GM12878 (cell line): ENCODE measurements around the gene MAPRE3. TPM values are rescaled to one million over a fixed set of nuclear protein-coding genes. Genes with fewer than 3 reads are reported as not detected.

ENCODE experiments used
- ATAC-seq: fragments of 200-7000 bp; cut with Tn5 transposase; 3 replicates; pipeline ENCODE4 v1.9.1; 2020; ENCODE audit warnings: mild to moderate bottlenecking, moderate library complexity
- BruUV-seq: library from RNA; stranded (reverse); fragments of 400-500 nt; replicated peaks from 2 replicates; lab custom pipeline; 2021; lab: Mats Ljungman, UMichigan
- CTCF ChIA-PET: fragments of 300-600 bp; sonication (Branson Sonifier 250); formaldehyde crosslinking; extraction: SDS; loops from one replicate; lab custom pipeline; 2021; ENCODE audit warnings: inconsistent platforms; lab: Yijun Ruan, JAX
- POLR2A ChIA-PET: fragments of 350-600 bp; formaldehyde crosslinking; extraction: SDS; loops from one replicate; lab custom pipeline; 2021; ENCODE audit warnings: inconsistent platforms; lab: Charles Lee
- RAD21 ChIA-PET: fragments of 300-600 bp; sonication (Branson Sonifier 250); formaldehyde crosslinking; loops from one replicate; lab custom pipeline; 2023; ENCODE audit warnings: antibody characterized with exemption; ENCODE audit not compliant: unreplicated experiment; lab: Charles Lee
- SMC1A ChIA-PET: fragments of 300-600 bp; sonication (Branson Sonifier 250); formaldehyde crosslinking; loops from one replicate; lab custom pipeline; 2023; ENCODE audit not compliant: unreplicated experiment, uncharacterized antibody; lab: Charles Lee
- DNase-seq: peaks from one replicate; pipeline ENCODE4 v3.0.0-alpha.2; 2011; ENCODE audit warnings: low read depth, low spot score
- FAIRE-seq: peaks from 3 replicates; lab custom pipeline; 2011; peaks lifted over from hg19 to GRCh38; lab: Jason Lieb, UNC
- H2AFZ ChIP-seq: 2 replicates; pipeline ENCODE4 v1.6.0; 2011; ENCODE audit warnings: low read depth, low read length, control low read depth; ENCODE audit not compliant: control insufficient read depth
- H3K27ac ChIP-seq: 2 replicates; pipeline ENCODE4 v1.5.1; 2011; ENCODE audit warnings: control low read depth; ENCODE audit not compliant: control insufficient read depth, insufficient read depth
- H3K27me3 ChIP-seq, 2 experiments: replicated peaks in 1 of 2; 2 replicates each; pipeline versions ENCODE4 v1.6.0 to v1.6.1; 2011; ENCODE audit warnings: low read length in 1 of 2; ENCODE audit not compliant: control insufficient read depth in 2 of 2, insufficient read depth in 2 of 2
- H3K36me3 ChIP-seq, 2 experiments: 2 replicates each; pipeline ENCODE4 v1.5.1; 2011; ENCODE audit warnings: low read length in 1 of 2; ENCODE audit not compliant: control insufficient read depth in 2 of 2, insufficient read depth in 2 of 2
- H3K4me1 ChIP-seq: 2 replicates; pipeline ENCODE4 v1.6.1; 2011; ENCODE audit warnings: mild to moderate bottlenecking, low read length, moderate library complexity, mixed read lengths; ENCODE audit not compliant: control insufficient read depth, insufficient read depth
- H3K4me2 ChIP-seq: 2 replicates; pipeline ENCODE4 v1.6.0; 2011; ENCODE audit warnings: control low read depth; ENCODE audit not compliant: control insufficient read depth, insufficient read depth
- H3K4me3 ChIP-seq: fragments of 200-600 bp; sonication (generic); 2 replicates; pipeline ENCODE4 v1.5.1; 2016
- H3K79me2 ChIP-seq: 2 replicates; pipeline ENCODE4 v1.6.0; 2011; ENCODE audit warnings: low read length; ENCODE audit not compliant: control insufficient read depth, insufficient read depth
- H3K9ac ChIP-seq: 2 replicates; pipeline ENCODE4 v1.8.0; 2011; ENCODE audit warnings: low read length, control low read depth, mixed read lengths; ENCODE audit not compliant: control insufficient read depth, insufficient read depth
- H3K9me3 ChIP-seq: replicated peaks from 3 replicates; pipeline ENCODE4 v1.5.1; 2011; ENCODE audit warnings: mild to moderate bottlenecking, low read length; ENCODE audit not compliant: control insufficient read depth, insufficient read depth
- H4K20me1 ChIP-seq: 2 replicates; pipeline ENCODE4 v1.6.0; 2011; ENCODE audit not compliant: control insufficient read depth, insufficient read depth
- EED ChIP-seq: sonication (generic); IDR thresholded peaks from 2 replicates; pipeline ENCODE4 v1.6.1; 2016; ENCODE audit warnings: antibody characterized with exemption, low read depth
- PRDM15 ChIP-seq: fragments of 450-650 bp; formaldehyde crosslinking; IDR thresholded peaks from 2 replicates; pipeline ENCODE4 v1.4.0; 2020; ENCODE audit warnings: mild to moderate bottlenecking, moderate library complexity
- RUNX3 ChIP-seq: IDR thresholded peaks from 2 replicates; pipeline ENCODE4 v1.6.1; 2012; ENCODE audit warnings: low read length, inconsistent platforms
- SMAD1 ChIP-seq: fragments of 450-650 bp; IDR thresholded peaks from 2 replicates; pipeline ENCODE4 v1.6.1; 2018; ENCODE audit warnings: mild to moderate bottlenecking, low read depth; ENCODE audit not compliant: partially characterized antibody
- SPI1 ChIP-seq: IDR thresholded peaks from 2 replicates; pipeline ENCODE4 v1.6.1; 2011; ENCODE audit warnings: low read depth, mild to moderate bottlenecking, low read length, moderate library complexity, borderline replicate concordance; ENCODE audit not compliant: insufficient read depth
- TCF12 ChIP-seq: IDR thresholded peaks from 2 replicates; pipeline ENCODE4 v1.6.1; 2011; ENCODE audit warnings: low read depth, mild to moderate bottlenecking, low read length
- TCF3 ChIP-seq: IDR thresholded peaks from 2 replicates; pipeline ENCODE4 v1.6.1; 2012; ENCODE audit warnings: low read depth, mild to moderate bottlenecking, low read length, borderline replicate concordance; ENCODE audit not compliant: insufficient read depth
- WGBS: methylation state at CpG from one replicate; pipeline ENCODE4 v1.1.6; 2016; ENCODE audit warnings: low lambda C conversion rate; ENCODE audit not compliant: insufficient replicate concordance, insufficient coverage; ENCODE audit errors: missing lambda C conversion rate; 5-methylcytosine and 5-hydroxymethylcytosine counted together
- in situ Hi-C: fragments of 300-500 bp; cut with MboI; formaldehyde crosslinking; loops from 9 replicates; pipeline ENCODE4 v1.14.3; 2018; ENCODE audit warnings: mixed read lengths
- intact Hi-C: fragments of 100-400 bp; cut with micrococcal nuclease; formaldehyde crosslinking; loops from one replicate; pipeline ENCODE4 v1.14.2; 2022; ENCODE audit not compliant: unreplicated experiment
- polyA plus RNA-seq, 11 experiments: library from polyadenylated mRNA; depleted of rRNA in 4 of 11; unstranded in 6 of 11; stranded (reverse) in 5 of 11; fragments of >200 nt; fragmentation: Nextera tagmentation in 4 of 11; fragmentation: Illumina TruSeq in 1 of 11; extraction: Ambion mirVana in 4 of 11; extraction: Trizol in 1 of 11; gene quantifications; 1 replicate in 1 of 11; 2 replicates in 10 of 11; pipeline versions ENCODE4 v1.2.1 to v1.2.3, GENCODE V29; 2011 to 2016; ENCODE audit warnings: inconsistent platforms in 2 of 11, missing spikeins in 2 of 11, low read depth in 1 of 11
- total RNA-seq, 4 experiments: library from RNA; depleted of rRNA in 3 of 4; stranded (reverse); fragments of >200 nt in 3 of 4; fragmentation: Illumina TruSeq in 1 of 4; extraction: Trizol in 1 of 4; gene quantifications; 2 replicates each; pipeline versions ENCODE4 v1.2.1 to v1.2.3, GENCODE V29; 2013 to 2021
- TF ChIP-seq, protein P1 (sequence below): fragments of 450-650 bp; IDR thresholded peaks from 2 replicates; pipeline ENCODE4 v1.6.1; 2017; ENCODE audit warnings: antibody characterized with exemption, mild to moderate bottlenecking, moderate library complexity
- TF ChIP-seq, protein P2 (sequence below): fragments of 450-650 bp; IDR thresholded peaks from 2 replicates; pipeline ENCODE4 v1.6.1; 2017; ENCODE audit warnings: low read depth, mild to moderate bottlenecking, moderate library complexity
- TF ChIP-seq, protein P3 (sequence below): fragments of 450-650 bp; IDR thresholded peaks from 2 replicates; pipeline ENCODE4 v1.6.1; 2016; ENCODE audit warnings: mild to moderate bottlenecking

The MAPRE3 gene
- total and polyA plus RNA-seq, 10 of the 15 experiments (the other 5 are each of a cell fraction or from before 2014, with no cell fraction given): 0.03 to 1.3 (median 0.73) TPM; not detected in 1

- Histone ChIP-seq H3K4me1 (peaks cover 41% of the 10 kb centered on the region), H3K9me3 (no peaks in the 10 kb centered on the region), H3K27ac (peak overlapping the region; percentile 74), H3K79me2 (peaks cover 16% of the 10 kb centered on the region), H4K20me1 (no peaks in the 10 kb centered on the region), H3K27me3 (no peaks in the 10 kb centered on the region), H3K4me2 (peak overlapping the region; percentile 61), H3K4me3 (peak overlapping the region; percentile 31), H2AFZ (peak overlapping the region; percentile 49), H3K9ac (no peak overlapping the region), H3K36me3 (peaks cover 0 to 2% of the 10 kb centered on the region in 2 experiments; a peak in 1 of 4 replicates)
- BruUV-seq: no TSS peak
- FAIRE-seq: no peak
- ATAC-seq: no peak
- 18% methylated on average over 4 of the region's 4 CpGs for WGBS
- ChIA-PET SMC1A (interaction anchor here (0.8 to 5.4 kb wide), 4 partner anchors 10 to 33 kb away, joined by 3 to 33 read pairs (median 4); partner anchors contain the start of gene AGBL5), CTCF (interaction anchor here (1.0 to 4.0 kb wide), 5 partner anchors 7 to 24 kb away, joined by 4 to 36 read pairs (median 12); partner anchors contain the start of genes AGBL5 and KHK), POLR2A (interaction anchor here (12.2 kb wide), 1 partner anchor 22 kb away, joined by 139 read pairs; the partner anchor contains the start of gene AGBL5), RAD21 (interaction anchor here (0.7 to 1.5 kb wide), 4 partner anchors 11 to 24 kb away, joined by 3 to 8 read pairs (median 4); partner anchors contain the start of genes AGBL5 and KHK)
- in situ Hi-C loops (no loop called here), intact Hi-C loops (no loop called here)
- peak; percentile 46 for DNase-seq
- peak; percentile 45; the same call in 1 of the 2 replicates for TF ChIP-seq RUNX3
- TF ChIP-seq TCF3: peak; percentile 86
- TF ChIP-seq SMAD1: peak; percentile 50
- no peak for TF ChIP-seq PRDM15 (CRISPR knock-in tag)
- TF ChIP-seq, protein P1, sequence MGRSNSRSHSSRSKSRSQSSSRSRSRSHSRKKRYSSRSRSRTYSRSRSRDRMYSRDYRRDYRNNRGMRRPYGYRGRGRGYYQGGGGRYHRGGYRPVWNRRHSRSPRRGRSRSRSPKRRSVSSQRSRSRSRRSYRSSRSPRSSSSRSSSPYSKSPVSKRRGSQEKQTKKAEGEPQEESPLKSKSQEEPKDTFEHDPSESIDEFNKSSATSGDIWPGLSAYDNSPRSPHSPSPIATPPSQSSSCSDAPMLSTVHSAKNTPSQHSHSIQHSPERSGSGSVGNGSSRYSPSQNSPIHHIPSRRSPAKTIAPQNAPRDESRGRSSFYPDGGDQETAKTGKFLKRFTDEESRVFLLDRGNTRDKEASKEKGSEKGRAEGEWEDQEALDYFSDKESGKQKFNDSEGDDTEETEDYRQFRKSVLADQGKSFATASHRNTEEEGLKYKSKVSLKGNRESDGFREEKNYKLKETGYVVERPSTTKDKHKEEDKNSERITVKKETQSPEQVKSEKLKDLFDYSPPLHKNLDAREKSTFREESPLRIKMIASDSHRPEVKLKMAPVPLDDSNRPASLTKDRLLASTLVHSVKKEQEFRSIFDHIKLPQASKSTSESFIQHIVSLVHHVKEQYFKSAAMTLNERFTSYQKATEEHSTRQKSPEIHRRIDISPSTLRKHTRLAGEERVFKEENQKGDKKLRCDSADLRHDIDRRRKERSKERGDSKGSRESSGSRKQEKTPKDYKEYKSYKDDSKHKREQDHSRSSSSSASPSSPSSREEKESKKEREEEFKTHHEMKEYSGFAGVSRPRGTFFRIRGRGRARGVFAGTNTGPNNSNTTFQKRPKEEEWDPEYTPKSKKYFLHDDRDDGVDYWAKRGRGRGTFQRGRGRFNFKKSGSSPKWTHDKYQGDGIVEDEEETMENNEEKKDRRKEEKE: no peak
- TF ChIP-seq, protein P2, sequence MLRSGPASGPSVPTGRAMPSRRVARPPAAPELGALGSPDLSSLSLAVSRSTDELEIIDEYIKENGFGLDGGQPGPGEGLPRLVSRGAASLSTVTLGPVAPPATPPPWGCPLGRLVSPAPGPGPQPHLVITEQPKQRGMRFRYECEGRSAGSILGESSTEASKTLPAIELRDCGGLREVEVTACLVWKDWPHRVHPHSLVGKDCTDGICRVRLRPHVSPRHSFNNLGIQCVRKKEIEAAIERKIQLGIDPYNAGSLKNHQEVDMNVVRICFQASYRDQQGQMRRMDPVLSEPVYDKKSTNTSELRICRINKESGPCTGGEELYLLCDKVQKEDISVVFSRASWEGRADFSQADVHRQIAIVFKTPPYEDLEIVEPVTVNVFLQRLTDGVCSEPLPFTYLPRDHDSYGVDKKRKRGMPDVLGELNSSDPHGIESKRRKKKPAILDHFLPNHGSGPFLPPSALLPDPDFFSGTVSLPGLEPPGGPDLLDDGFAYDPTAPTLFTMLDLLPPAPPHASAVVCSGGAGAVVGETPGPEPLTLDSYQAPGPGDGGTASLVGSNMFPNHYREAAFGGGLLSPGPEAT: 0 out of 2 replicates have a peak, but pooled peaks have one; percentile 11
- TF ChIP-seq SPI1: peak; percentile 20; the same call in 1 of the 2 replicates
- TF ChIP-seq, protein P3, sequence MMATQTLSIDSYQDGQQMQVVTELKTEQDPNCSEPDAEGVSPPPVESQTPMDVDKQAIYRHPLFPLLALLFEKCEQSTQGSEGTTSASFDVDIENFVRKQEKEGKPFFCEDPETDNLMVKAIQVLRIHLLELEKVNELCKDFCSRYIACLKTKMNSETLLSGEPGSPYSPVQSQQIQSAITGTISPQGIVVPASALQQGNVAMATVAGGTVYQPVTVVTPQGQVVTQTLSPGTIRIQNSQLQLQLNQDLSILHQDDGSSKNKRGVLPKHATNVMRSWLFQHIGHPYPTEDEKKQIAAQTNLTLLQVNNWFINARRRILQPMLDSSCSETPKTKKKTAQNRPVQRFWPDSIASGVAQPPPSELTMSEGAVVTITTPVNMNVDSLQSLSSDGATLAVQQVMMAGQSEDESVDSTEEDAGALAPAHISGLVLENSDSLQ: no peak
- peak; percentile 88 for TF ChIP-seq TCF12
- 0 out of 2 replicates have a peak, but pooled peaks have one; percentile 32 for TF ChIP-seq EED
Observed at GRCh38 chr2:27074738-27075565, 104.5 kb downstream of the MAPRE3 start.
